ENCODE data around the gene CELA2A. TPM values are rescaled to one million over a fixed set of nuclear protein-coding genes. Genes with fewer than 3 reads are reported as not detected.
"Not testable (repeated sequence)": the region's sequence is repeated elsewhere in the genome, so short reads cannot be mapped to it uniquely, and the experiment has no call there.

The CELA2A gene
- total and polyA plus RNA-seq, 2 donors (not counting 3 experiments of a cell fraction or from before 2014, with no cell fraction given), result not detected

GRCh38 chr1:15427280-15427666 is 29.3 kb upstream of the CELA2A start:
- Histone ChIP-seq H3K4me2 (ENCODE audit: insufficient read depth, low read length) (no peak overlapping the region), H3K27me3 (ENCODE audit: control insufficient read depth in 2 of 2, insufficient read depth in 2 of 2, low read length in 2 of 2) (no peaks in the 10 kb centered on the region), H3K9ac (replicated peaks; ENCODE audit: extremely low read depth, insufficient read depth, low read length) (no peak overlapping the region), H3K27ac (ENCODE audit: insufficient read depth, low read depth, low read length) (no peak overlapping the region), H3K4me3 (replicated peaks in 1 of 3; ENCODE audit: insufficient read depth in 1 of 3, low read depth in 1 of 3, low read length in 3 of 3) (no peak overlapping the region), H3K9me3 (replicated peaks; ENCODE audit: control insufficient read depth, insufficient read depth, low read length) (no peaks in the 10 kb centered on the region), H4K20me1 (replicated peaks; ENCODE audit: control insufficient read depth, extremely low read depth, insufficient read depth, low read length) (no peaks in the 10 kb centered on the region), H2AFZ (ENCODE audit: low read depth, low read length) (no peak overlapping the region), H3K36me3 (ENCODE audit: control insufficient read depth in 2 of 2, extremely low read depth in 1 of 2, insufficient read depth in 2 of 2, low read length in 2 of 2) (peaks cover 9 to 18% of the 10 kb centered on the region in 2 experiments), H3K9me1 (replicated peaks; ENCODE audit: control insufficient read depth, extremely low read depth, insufficient read depth, low read length) (no peaks in the 10 kb centered on the region), H3K4me1 (ENCODE audit: control insufficient read depth, extremely low read depth, insufficient read depth, low read length) (no peaks in the 10 kb centered on the region), H3K79me2 (ENCODE audit: control insufficient read depth, insufficient read depth, low read length) (peaks cover 25% of the 10 kb centered on the region)
- ChIA-PET CTCF (interaction anchor here (1.4 to 13.1 kb wide), 3 partner anchors 8 to 104 kb away, joined by 6 to 332 read pairs (median 6); no protein-coding TSS in a partner anchor), POLR2A (no interaction called here)
- TF ChIP-seq MYC (IDR thresholded peaks at IDR 0.05; ENCODE audit: low read depth, low read length), result no peak
- TF ChIP-seq JUN (IDR thresholded peaks at IDR 0.05; ENCODE audit: borderline replicate concordance, insufficient read depth, insufficient read length, low read depth), result no peak
- TF ChIP-seq FOS (IDR thresholded peaks at IDR 0.05; ENCODE audit: borderline replicate concordance, insufficient read depth, low read length), result no peak
- no peak for TF ChIP-seq EZH2 (IDR thresholded peaks at IDR 0.05; ENCODE audit: borderline replicate concordance, low read depth, low read length, severe bottlenecking)
- TF ChIP-seq POLR2A (IDR thresholded peaks at IDR 0.05; ENCODE audit: low read depth, low read length), result no peak
- TF ChIP-seq, protein P1, sequence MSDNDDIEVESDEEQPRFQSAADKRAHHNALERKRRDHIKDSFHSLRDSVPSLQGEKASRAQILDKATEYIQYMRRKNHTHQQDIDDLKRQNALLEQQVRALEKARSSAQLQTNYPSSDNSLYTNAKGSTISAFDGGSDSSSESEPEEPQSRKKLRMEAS (IDR thresholded peaks at IDR 0.05; ENCODE audit: insufficient read depth, insufficient read length), result no peak
- TF ChIP-seq POLR2AphosphoS5 (IDR thresholded peaks at IDR 0.05; ENCODE audit: insufficient read depth, low read depth, low read length), result no peak
- no peak for TF ChIP-seq GATA2 (IDR thresholded peaks at IDR 0.05; ENCODE audit: insufficient read depth, insufficient read length, low read depth, low read length)
- no peak for TF ChIP-seq CTCF (IDR thresholded peaks at IDR 0.05; ENCODE audit: extremely low read depth in 1 of 2, insufficient read depth in 1 of 2, low read depth in 1 of 2, low read length in 2 of 2)
- BruUV-seq (replicated peaks), result no TSS peak
- DNase-seq (ENCODE audit: low read depth, low spot score) (no peak), FAIRE-seq (no peak)
- dilution Hi-C loops (cut with MboI; ENCODE audit: extremely low pct_ligation_motif_present, low sequenced_read_pairs), result no loop called here
- intact Hi-C loops (cut with micrococcal nuclease), result no loop called here

DNA sequence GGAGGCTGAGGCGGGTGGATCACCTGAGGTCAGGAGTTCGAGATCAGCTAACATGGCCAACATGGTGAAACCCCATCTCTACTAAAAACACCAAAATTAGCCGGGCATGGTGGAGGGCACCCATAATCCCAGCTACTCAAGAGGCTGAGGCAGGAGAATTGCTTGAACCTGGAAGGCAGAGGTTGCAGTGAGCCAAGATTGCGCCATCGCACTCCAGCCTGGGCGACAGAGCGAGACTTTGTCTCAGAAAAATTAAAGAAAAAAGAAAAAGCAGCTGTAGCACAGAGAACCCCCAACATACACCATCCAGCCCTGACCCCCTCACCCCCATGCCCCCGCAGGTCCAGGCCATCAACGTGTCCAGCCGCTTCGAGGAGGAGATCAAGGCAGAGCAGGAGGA is 28.3 kb upstream of the CELA2A start:
- peaks cover 20% of the 10 kb centered on the region for H3K79me2 ChIP-seq (ENCODE audit: control insufficient read depth, insufficient read depth, low read length)
- H3K27ac ChIP-seq (ENCODE audit: insufficient read depth, low read depth, low read length); H3K4me3 ChIP-seq (replicated peaks in 1 of 3; ENCODE audit: insufficient read depth in 1 of 3, low read depth in 1 of 3, low read length in 3 of 3); DNase-seq (ENCODE audit: low read depth, low spot score); H2AFZ ChIP-seq (ENCODE audit: low read depth, low read length); H3K27me3 ChIP-seq (ENCODE audit: control insufficient read depth in 2 of 2, insufficient read depth in 2 of 2, low read length in 2 of 2); H3K9ac ChIP-seq (replicated peaks; ENCODE audit: extremely low read depth, insufficient read depth, low read length); H3K4me2 ChIP-seq (ENCODE audit: insufficient read depth, low read length); H3K9me3 ChIP-seq (replicated peaks; ENCODE audit: control insufficient read depth, insufficient read depth, low read length); H4K20me1 ChIP-seq (replicated peaks; ENCODE audit: control insufficient read depth, extremely low read depth, insufficient read depth, low read length); FAIRE-seq; H3K4me1 ChIP-seq (ENCODE audit: control insufficient read depth, extremely low read depth, insufficient read depth, low read length); POLR2A ChIA-PET; intact Hi-C loops (cut with micrococcal nuclease); dilution Hi-C loops (cut with MboI; ENCODE audit: extremely low pct_ligation_motif_present, low sequenced_read_pairs); BruUV-seq (replicated peaks); H3K9me1 ChIP-seq (replicated peaks; ENCODE audit: control insufficient read depth, extremely low read depth, insufficient read depth, low read length): not testable (repeated sequence)
- peaks cover 9 to 18% of the 10 kb centered on the region in 2 experiments for H3K36me3 ChIP-seq (ENCODE audit: control insufficient read depth in 2 of 2, extremely low read depth in 1 of 2, insufficient read depth in 2 of 2, low read length in 2 of 2)
- CTCF ChIA-PET, result interaction anchor here (1.4 to 13.1 kb wide), 3 partner anchors 9 to 104 kb away, joined by 6 to 332 read pairs (median 6); no protein-coding TSS in a partner anchor

Data from endothelial cell of umbilical vein (primary cell).